ENCODE results near the gene OR4D11.

- TF ChIP-seq POLR2AphosphoS5 (IDR thresholded peaks at IDR 0.05; ENCODE audit: low read depth, low read length) (no peak), TCF7L2 (IDR thresholded peaks at IDR 0.05; ENCODE audit: low read depth, low read length) (no peak), SIN3A (IDR thresholded peaks at IDR 0.05; ENCODE audit: borderline replicate concordance, insufficient read depth, low read depth, low read length) (no peak)
- TF ChIP-seq, protein P1, sequence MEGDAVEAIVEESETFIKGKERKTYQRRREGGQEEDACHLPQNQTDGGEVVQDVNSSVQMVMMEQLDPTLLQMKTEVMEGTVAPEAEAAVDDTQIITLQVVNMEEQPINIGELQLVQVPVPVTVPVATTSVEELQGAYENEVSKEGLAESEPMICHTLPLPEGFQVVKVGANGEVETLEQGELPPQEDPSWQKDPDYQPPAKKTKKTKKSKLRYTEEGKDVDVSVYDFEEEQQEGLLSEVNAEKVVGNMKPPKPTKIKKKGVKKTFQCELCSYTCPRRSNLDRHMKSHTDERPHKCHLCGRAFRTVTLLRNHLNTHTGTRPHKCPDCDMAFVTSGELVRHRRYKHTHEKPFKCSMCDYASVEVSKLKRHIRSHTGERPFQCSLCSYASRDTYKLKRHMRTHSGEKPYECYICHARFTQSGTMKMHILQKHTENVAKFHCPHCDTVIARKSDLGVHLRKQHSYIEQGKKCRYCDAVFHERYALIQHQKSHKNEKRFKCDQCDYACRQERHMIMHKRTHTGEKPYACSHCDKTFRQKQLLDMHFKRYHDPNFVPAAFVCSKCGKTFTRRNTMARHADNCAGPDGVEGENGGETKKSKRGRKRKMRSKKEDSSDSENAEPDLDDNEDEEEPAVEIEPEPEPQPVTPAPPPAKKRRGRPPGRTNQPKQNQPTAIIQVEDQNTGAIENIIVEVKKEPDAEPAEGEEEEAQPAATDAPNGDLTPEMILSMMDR (IDR thresholded peaks at IDR 0.05): no peak
- TF ChIP-seq, protein P2, sequence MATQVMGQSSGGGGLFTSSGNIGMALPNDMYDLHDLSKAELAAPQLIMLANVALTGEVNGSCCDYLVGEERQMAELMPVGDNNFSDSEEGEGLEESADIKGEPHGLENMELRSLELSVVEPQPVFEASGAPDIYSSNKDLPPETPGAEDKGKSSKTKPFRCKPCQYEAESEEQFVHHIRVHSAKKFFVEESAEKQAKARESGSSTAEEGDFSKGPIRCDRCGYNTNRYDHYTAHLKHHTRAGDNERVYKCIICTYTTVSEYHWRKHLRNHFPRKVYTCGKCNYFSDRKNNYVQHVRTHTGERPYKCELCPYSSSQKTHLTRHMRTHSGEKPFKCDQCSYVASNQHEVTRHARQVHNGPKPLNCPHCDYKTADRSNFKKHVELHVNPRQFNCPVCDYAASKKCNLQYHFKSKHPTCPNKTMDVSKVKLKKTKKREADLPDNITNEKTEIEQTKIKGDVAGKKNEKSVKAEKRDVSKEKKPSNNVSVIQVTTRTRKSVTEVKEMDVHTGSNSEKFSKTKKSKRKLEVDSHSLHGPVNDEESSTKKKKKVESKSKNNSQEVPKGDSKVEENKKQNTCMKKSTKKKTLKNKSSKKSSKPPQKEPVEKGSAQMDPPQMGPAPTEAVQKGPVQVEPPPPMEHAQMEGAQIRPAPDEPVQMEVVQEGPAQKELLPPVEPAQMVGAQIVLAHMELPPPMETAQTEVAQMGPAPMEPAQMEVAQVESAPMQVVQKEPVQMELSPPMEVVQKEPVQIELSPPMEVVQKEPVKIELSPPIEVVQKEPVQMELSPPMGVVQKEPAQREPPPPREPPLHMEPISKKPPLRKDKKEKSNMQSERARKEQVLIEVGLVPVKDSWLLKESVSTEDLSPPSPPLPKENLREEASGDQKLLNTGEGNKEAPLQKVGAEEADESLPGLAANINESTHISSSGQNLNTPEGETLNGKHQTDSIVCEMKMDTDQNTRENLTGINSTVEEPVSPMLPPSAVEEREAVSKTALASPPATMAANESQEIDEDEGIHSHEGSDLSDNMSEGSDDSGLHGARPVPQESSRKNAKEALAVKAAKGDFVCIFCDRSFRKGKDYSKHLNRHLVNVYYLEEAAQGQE (IDR thresholded peaks at IDR 0.05; ENCODE audit: insufficient read depth in 1 of 2, low read depth in 2 of 2, low read length in 1 of 2): no peak
Measured at GRCh38 chr11:59463190-59463641, 40.2 kb upstream of the OR4D11 start.
